Neural cell (in vitro differentiated cells): ENCODE results near the gene IL36B. TPM values are rescaled to one million over a fixed set of nuclear protein-coding genes. Genes with fewer than 3 reads are reported as not detected.

Source experiments
- H2AFZ ChIP-seq: fragments of 200-600, 300-800 bp; sonication (generic), shearing (Covaris generic); 2 replicates; pipeline ENCODE4 v1.6.0; 2014; ENCODE audit warnings: low read depth, mild to moderate bottlenecking, antibody characterized with exemption, low read length, moderate library complexity
- H3F3A ChIP-seq: fragments of 200-600 bp; shearing (Covaris generic); 2 replicates; pipeline ENCODE4 v1.6.1; 2016; ENCODE audit warnings: mild to moderate bottlenecking, moderate library complexity, mixed read lengths, antibody characterized with exemption, low read length; ENCODE audit not compliant: insufficient read depth, poor library complexity, severe bottlenecking
- H3K27ac ChIP-seq: fragments of 200-600, 300-800 bp; sonication (generic), shearing (Covaris generic); 2 replicates; pipeline ENCODE4 v1.5.1; 2014; ENCODE audit warnings: mild to moderate bottlenecking, low read length, moderate library complexity
- H3K27me3 ChIP-seq: fragments of 300-800, 200-600 bp; sonication (generic), shearing (Covaris generic); 2 replicates; pipeline ENCODE4 v1.6.0; 2014; ENCODE audit warnings: mild to moderate bottlenecking, low read depth, low read length, moderate library complexity; ENCODE audit not compliant: insufficient read depth
- H3K36me3 ChIP-seq: fragments of 300-800, 200-600 bp; sonication (generic), shearing (Covaris generic); 2 replicates; pipeline ENCODE4 v1.5.1; 2014; ENCODE audit warnings: mild to moderate bottlenecking, antibody characterized with exemption, low read length, moderate library complexity; ENCODE audit not compliant: insufficient read depth
- H3K4me2 ChIP-seq: fragments of 300-800, 200-600 bp; sonication (generic), shearing (Covaris generic); 2 replicates; pipeline ENCODE4 v1.6.0; 2014; ENCODE audit warnings: mild to moderate bottlenecking, low read length
- H3K4me3 ChIP-seq: fragments of 300-800, 200-600 bp; sonication (generic), shearing (Covaris generic); 2 replicates; pipeline ENCODE4 v1.5.1; 2014; ENCODE audit warnings: mild to moderate bottlenecking, low read length, moderate library complexity
- H3K79me2 ChIP-seq: fragments of 200-600 bp; shearing (Covaris generic); replicated peaks from 2 replicates; pipeline ENCODE4 v1.6.0; 2014; ENCODE audit warnings: mild to moderate bottlenecking, low read length, moderate library complexity; ENCODE audit not compliant: insufficient read depth
- H3K9ac ChIP-seq: fragments of 300-800, 200-600 bp; sonication (generic), shearing (Covaris generic); 2 replicates; pipeline ENCODE4 v1.6.1; 2016; ENCODE audit warnings: mild to moderate bottlenecking, low read length, mixed read lengths
- H3K9me2 ChIP-seq: fragments of 200-600 bp; shearing (Covaris generic); 2 replicates; pipeline ENCODE4 v1.6.1; 2016; ENCODE audit warnings: mild to moderate bottlenecking, low read length, mixed read lengths; ENCODE audit not compliant: insufficient read depth
- H3K9me3 ChIP-seq: fragments of 200-600, 300-800 bp; sonication (generic), shearing (Covaris generic); 2 replicates; pipeline ENCODE4 v1.6.1; 2016; ENCODE audit warnings: mild to moderate bottlenecking, mixed run types, low read length, moderate library complexity, mixed read lengths
- H4K20me1 ChIP-seq: fragments of 200-600 bp; shearing (Covaris generic); 2 replicates; pipeline ENCODE4 v1.6.1; 2016; ENCODE audit warnings: mild to moderate bottlenecking, mixed run types; ENCODE audit not compliant: insufficient read depth
- EP300 ChIP-seq: fragments of 450-650 bp; conservative IDR thresholded peaks from 2 replicates; pipeline ENCODE4 v1.6.1; 2014; ENCODE audit warnings: antibody characterized with exemption, mild to moderate bottlenecking, moderate library complexity; ENCODE audit not compliant: poor library complexity, severe bottlenecking
- EZH2 ChIP-seq: fragments of 200-600, 300-800 bp; shearing (Covaris generic), sonication (generic); IDR thresholded peaks from 2 replicates; pipeline ENCODE4 v1.6.1; 2014; ENCODE audit warnings: antibody characterized with exemption, low read length, borderline replicate concordance, mild to moderate bottlenecking; ENCODE audit not compliant: insufficient read depth, poor library complexity, severe bottlenecking
- MXI1 ChIP-seq: fragments of 450-650 bp; conservative IDR thresholded peaks from 2 replicates; pipeline ENCODE4 v1.6.1; 2014; ENCODE audit warnings: antibody characterized with exemption, mild to moderate bottlenecking; ENCODE audit not compliant: poor library complexity, severe bottlenecking
- POLR2AphosphoS5 ChIP-seq: IDR thresholded peaks from 2 replicates; pipeline ENCODE4 v1.6.1; 2012
- RAD21 ChIP-seq: fragments of 450-650 bp; conservative IDR thresholded peaks from 2 replicates; pipeline ENCODE4 v1.6.1; 2014; ENCODE audit warnings: antibody characterized with exemption, mild to moderate bottlenecking, moderate library complexity
- SMC3 ChIP-seq: fragments of 450-650 bp; conservative IDR thresholded peaks from 2 replicates; pipeline ENCODE4 v1.6.1; 2014; ENCODE audit warnings: antibody characterized with exemption, mild to moderate bottlenecking, moderate library complexity; ENCODE audit not compliant: poor library complexity
- polyA plus RNA-seq: library from polyadenylated mRNA; depleted of rRNA; stranded (reverse); fragments of >200 nt; gene quantifications from 2 replicates; pipeline ENCODE4 v1.2.3, GENCODE V29; 2014
- TF ChIP-seq, protein P1 (sequence below): fragments of 450-650 bp; IDR thresholded peaks from 2 replicates; pipeline ENCODE4 v1.5.1; 2014; ENCODE audit warnings: antibody characterized with exemption, mild to moderate bottlenecking, moderate library complexity; ENCODE audit not compliant: poor library complexity, severe bottlenecking
- TF ChIP-seq, protein P2 (sequence below): IDR thresholded peaks from 2 replicates; pipeline ENCODE4 v1.6.1; 2012; ENCODE audit warnings: borderline replicate concordance

The IL36B gene
- polyA plus RNA-seq, 1 donor from 2014 or later, result not detected

DNA sequence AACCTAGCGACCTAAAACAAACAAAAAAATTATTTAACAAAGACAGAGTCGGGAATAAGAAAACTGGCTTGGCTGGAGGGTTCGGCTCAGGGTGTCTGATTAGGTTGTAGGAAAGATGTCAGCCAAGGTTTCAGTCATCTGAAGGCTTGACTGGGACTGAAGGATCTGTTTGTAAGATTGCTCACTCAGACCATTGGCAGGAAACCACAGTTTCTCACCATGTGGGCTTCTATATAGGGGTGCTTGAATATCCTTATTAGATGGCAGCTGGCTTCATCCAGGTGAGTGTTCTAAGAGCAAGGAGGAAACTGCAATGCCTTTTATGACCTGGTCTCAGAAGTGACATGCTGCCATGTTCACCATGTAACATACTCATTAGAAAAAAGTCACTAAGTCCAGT, 999 bp upstream of the IL36B start:
- Histone ChIP-seq H3K4me2 (no peak overlapping the region), H3K27ac (no peak overlapping the region), H3F3A (no peaks in the 10 kb centered on the region), H2AFZ (no peak overlapping the region), H4K20me1 (no peaks in the 10 kb centered on the region), H3K9ac (no peak overlapping the region), H3K36me3 (no peaks in the 10 kb centered on the region), H3K9me2 (no peaks in the 10 kb centered on the region), H3K79me2 (no peaks in the 10 kb centered on the region), H3K4me3 (no peak overlapping the region), H3K27me3 (no peaks in the 10 kb centered on the region), H3K9me3 (peaks cover 5% of the 10 kb centered on the region)
- no peak for TF ChIP-seq MXI1
- TF ChIP-seq EZH2, result no peak
- no peak for TF ChIP-seq SMC3
- TF ChIP-seq, protein P1, sequence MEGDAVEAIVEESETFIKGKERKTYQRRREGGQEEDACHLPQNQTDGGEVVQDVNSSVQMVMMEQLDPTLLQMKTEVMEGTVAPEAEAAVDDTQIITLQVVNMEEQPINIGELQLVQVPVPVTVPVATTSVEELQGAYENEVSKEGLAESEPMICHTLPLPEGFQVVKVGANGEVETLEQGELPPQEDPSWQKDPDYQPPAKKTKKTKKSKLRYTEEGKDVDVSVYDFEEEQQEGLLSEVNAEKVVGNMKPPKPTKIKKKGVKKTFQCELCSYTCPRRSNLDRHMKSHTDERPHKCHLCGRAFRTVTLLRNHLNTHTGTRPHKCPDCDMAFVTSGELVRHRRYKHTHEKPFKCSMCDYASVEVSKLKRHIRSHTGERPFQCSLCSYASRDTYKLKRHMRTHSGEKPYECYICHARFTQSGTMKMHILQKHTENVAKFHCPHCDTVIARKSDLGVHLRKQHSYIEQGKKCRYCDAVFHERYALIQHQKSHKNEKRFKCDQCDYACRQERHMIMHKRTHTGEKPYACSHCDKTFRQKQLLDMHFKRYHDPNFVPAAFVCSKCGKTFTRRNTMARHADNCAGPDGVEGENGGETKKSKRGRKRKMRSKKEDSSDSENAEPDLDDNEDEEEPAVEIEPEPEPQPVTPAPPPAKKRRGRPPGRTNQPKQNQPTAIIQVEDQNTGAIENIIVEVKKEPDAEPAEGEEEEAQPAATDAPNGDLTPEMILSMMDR, result no peak
- no peak for TF ChIP-seq EP300
- TF ChIP-seq, protein P2, sequence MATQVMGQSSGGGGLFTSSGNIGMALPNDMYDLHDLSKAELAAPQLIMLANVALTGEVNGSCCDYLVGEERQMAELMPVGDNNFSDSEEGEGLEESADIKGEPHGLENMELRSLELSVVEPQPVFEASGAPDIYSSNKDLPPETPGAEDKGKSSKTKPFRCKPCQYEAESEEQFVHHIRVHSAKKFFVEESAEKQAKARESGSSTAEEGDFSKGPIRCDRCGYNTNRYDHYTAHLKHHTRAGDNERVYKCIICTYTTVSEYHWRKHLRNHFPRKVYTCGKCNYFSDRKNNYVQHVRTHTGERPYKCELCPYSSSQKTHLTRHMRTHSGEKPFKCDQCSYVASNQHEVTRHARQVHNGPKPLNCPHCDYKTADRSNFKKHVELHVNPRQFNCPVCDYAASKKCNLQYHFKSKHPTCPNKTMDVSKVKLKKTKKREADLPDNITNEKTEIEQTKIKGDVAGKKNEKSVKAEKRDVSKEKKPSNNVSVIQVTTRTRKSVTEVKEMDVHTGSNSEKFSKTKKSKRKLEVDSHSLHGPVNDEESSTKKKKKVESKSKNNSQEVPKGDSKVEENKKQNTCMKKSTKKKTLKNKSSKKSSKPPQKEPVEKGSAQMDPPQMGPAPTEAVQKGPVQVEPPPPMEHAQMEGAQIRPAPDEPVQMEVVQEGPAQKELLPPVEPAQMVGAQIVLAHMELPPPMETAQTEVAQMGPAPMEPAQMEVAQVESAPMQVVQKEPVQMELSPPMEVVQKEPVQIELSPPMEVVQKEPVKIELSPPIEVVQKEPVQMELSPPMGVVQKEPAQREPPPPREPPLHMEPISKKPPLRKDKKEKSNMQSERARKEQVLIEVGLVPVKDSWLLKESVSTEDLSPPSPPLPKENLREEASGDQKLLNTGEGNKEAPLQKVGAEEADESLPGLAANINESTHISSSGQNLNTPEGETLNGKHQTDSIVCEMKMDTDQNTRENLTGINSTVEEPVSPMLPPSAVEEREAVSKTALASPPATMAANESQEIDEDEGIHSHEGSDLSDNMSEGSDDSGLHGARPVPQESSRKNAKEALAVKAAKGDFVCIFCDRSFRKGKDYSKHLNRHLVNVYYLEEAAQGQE, result no peak
- TF ChIP-seq POLR2AphosphoS5, result no peak
- TF ChIP-seq RAD21, result no peak

DNA sequence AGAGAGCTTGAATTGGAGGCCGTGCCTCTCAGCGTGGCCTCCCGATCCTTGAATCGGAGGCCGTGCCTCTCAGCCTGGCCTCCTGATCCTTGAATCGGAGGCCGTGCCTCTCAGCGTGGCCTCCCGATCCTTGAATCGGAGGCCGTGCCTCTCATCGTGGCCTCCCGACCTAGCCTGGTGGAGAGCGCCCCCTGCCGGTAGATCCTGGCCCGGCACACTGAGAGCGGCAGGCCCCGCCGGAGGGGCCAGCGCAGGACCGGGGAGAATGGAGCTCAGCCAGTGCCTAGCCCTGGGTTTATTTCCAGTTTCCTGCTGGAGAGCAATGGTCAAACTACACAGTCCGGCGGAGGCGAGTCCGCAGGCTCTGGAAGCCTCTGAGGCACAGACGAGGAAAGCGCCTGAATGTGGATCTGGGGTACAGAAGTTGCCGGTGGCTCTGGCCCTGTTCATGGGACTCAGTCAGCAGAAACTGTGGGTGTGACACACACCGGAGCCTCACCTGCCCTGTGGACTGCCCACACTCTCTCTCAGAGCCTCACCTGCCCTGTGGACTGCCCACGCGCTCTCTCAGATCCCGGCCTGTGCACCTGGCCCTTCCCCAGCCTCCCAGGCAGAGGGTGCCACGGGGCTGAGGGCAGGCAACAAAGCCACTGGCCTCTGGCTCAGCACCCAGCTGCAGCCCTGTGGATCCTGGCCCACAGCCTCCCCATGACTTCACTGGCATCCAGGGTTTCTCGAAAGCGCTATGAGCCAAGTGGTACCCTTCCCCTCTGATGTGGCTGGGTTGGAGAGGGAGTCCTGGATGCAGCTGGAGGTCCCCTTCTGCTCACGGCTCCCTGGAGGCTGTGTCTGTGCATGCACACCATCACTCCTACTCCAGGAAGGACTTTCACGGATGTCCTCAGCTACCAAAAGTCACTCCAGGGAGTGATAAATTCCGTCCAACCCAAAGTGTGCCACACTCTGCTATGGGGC, 1.5 kb downstream of the IL36B start:
- H3K27ac ChIP-seq, result no peak overlapping the region
- H3K9me3 ChIP-seq, result peaks cover 5% of the 10 kb centered on the region
- no peaks in the 10 kb centered on the region for H4K20me1 ChIP-seq
- no peaks in the 10 kb centered on the region for H3K27me3 ChIP-seq
- H3K79me2 ChIP-seq, result no peaks in the 10 kb centered on the region
- H3K4me2 ChIP-seq, result no peak overlapping the region
- H3K9ac ChIP-seq, result no peak overlapping the region
- H3F3A ChIP-seq, result no peaks in the 10 kb centered on the region
- H3K4me3 ChIP-seq, result no peak overlapping the region
- no peaks in the 10 kb centered on the region for H3K36me3 ChIP-seq
- H3K9me2 ChIP-seq, result no peaks in the 10 kb centered on the region
- TF ChIP-seq, protein P2, result no peak
- TF ChIP-seq SMC3, result no peak
- TF ChIP-seq EZH2, result no peak
- no peak overlapping the region for H2AFZ ChIP-seq
